CD4-positive, alpha-beta T cell (primary cell): ENCODE results near the gene NGDN. TPM values are rescaled to one million over a fixed set of nuclear protein-coding genes. Genes with fewer than 3 reads are reported as not detected.

Experiments
- ATAC-seq: fragments of 200-7000 bp; cut with Tn5 transposase; one replicate; pipeline ENCODE4 v1.10.0; 2022; ENCODE audit warnings: mild to moderate bottlenecking; ENCODE audit not compliant: poor library complexity
- CTCF ChIA-PET: fragments of 350-600 bp; sonication (Branson Sonifier 250); formaldehyde crosslinking; loops from one replicate; lab custom pipeline; 2021; ENCODE audit warnings: antibody characterized with exemption, inconsistent platforms; lab: Charles Lee
- POLR2A ChIA-PET: fragments of 350-600 bp; sonication (Branson Sonifier 250); formaldehyde crosslinking; loops from one replicate; lab custom pipeline; 2021; ENCODE audit warnings: antibody characterized with exemption, inconsistent platforms; lab: Charles Lee
- DNase-seq, 14 experiments: peaks; one replicate each; pipeline ENCODE4 v3.0.0-alpha.2; 2013 to 2020; ENCODE audit warnings: mixed read lengths in 2 of 14
- H3K27ac ChIP-seq, 2 donors: one replicate each; pipeline versions ENCODE4 v1.5.1 to v1.7.0; 2013; ENCODE audit warnings: low read length in 2 of 2, low read depth in 1 of 2, mild to moderate bottlenecking in 1 of 2
- H3K27me3 ChIP-seq, 2 experiments: 1 replicate in 1 of 2; 2 replicates in 1 of 2; pipeline versions ENCODE4 v1.6.1 to v1.7.0; 2013; ENCODE audit warnings: low read length in 2 of 2, control low read depth in 1 of 2, mild to moderate bottlenecking in 1 of 2, moderate library complexity in 1 of 2; ENCODE audit not compliant: insufficient read depth in 2 of 2, control insufficient read depth in 1 of 2
- H3K36me3 ChIP-seq: one replicate; pipeline ENCODE4 v1.6.1; 2013; ENCODE audit warnings: low read length, control low read depth; ENCODE audit not compliant: insufficient read depth
- H3K4me1 ChIP-seq: one replicate; pipeline ENCODE4 v1.6.1; 2013; ENCODE audit warnings: low read length, control low read depth; ENCODE audit not compliant: insufficient read depth
- H3K4me3 ChIP-seq: one replicate; pipeline ENCODE4 v1.5.1; 2013; ENCODE audit warnings: mild to moderate bottlenecking, low read length, moderate library complexity
- H3K9me3 ChIP-seq, 2 experiments: 1 replicate in 1 of 2; 2 replicates in 1 of 2; pipeline versions ENCODE4 v1.6.1 to v1.7.0; 2013; ENCODE audit warnings: low read length in 2 of 2, mild to moderate bottlenecking in 2 of 2, control low read depth in 1 of 2, moderate library complexity in 1 of 2; ENCODE audit not compliant: control insufficient read depth in 1 of 2, insufficient read depth in 1 of 2
- H3K27ac Mint-ChIP-seq: one replicate; pipeline ENCODE4 v1.8.0; 2020; ENCODE audit warnings: mixed read lengths
- H3K27me3 Mint-ChIP-seq: one replicate; pipeline ENCODE4 v1.8.0; 2021; ENCODE audit warnings: mixed read lengths
- H3K36me3 Mint-ChIP-seq: one replicate; pipeline ENCODE4 v1.8.0; 2021; ENCODE audit warnings: low read depth, mixed read lengths
- H3K4me1 Mint-ChIP-seq: one replicate; pipeline ENCODE4 v1.8.0; 2021; ENCODE audit warnings: low read depth, mixed read lengths
- H3K4me3 Mint-ChIP-seq: one replicate; pipeline ENCODE4 v1.8.0; 2020; ENCODE audit warnings: mild to moderate bottlenecking, mixed read lengths
- H3K9me3 Mint-ChIP-seq: one replicate; pipeline ENCODE4 v1.8.0; 2020; ENCODE audit warnings: mixed read lengths
- intact Hi-C, 2 experiments: fragments of 100-400 bp; cut with DNase I in 1 of 2; cut with micrococcal nuclease in 1 of 2; formaldehyde crosslinking; loops; one replicate each; pipeline versions ENCODE4 v1.15.1 to v1.9.0; 2023 to 2025; cut with DNase I, micrococcal nuclease
- total RNA-seq, 174 experiments: library from RNA in 2 of 174; stranded (reverse) in 2 of 174; gene quantifications; one replicate each; pipeline ENCODE4 v1.2.3 and lab custom pipeline; 2021 to 2026
- TF ChIP-seq, protein P1 (sequence below): fragments of 200-600 bp; IDR thresholded peaks from one replicate; pipeline ENCODE4 v1.8.0; 2022; ENCODE audit warnings: antibody characterized with exemption, mild to moderate bottlenecking

The NGDN gene
- total RNA-seq, 2 experiments from 2014 or later, result 146 to 149 TPM

DNA sequence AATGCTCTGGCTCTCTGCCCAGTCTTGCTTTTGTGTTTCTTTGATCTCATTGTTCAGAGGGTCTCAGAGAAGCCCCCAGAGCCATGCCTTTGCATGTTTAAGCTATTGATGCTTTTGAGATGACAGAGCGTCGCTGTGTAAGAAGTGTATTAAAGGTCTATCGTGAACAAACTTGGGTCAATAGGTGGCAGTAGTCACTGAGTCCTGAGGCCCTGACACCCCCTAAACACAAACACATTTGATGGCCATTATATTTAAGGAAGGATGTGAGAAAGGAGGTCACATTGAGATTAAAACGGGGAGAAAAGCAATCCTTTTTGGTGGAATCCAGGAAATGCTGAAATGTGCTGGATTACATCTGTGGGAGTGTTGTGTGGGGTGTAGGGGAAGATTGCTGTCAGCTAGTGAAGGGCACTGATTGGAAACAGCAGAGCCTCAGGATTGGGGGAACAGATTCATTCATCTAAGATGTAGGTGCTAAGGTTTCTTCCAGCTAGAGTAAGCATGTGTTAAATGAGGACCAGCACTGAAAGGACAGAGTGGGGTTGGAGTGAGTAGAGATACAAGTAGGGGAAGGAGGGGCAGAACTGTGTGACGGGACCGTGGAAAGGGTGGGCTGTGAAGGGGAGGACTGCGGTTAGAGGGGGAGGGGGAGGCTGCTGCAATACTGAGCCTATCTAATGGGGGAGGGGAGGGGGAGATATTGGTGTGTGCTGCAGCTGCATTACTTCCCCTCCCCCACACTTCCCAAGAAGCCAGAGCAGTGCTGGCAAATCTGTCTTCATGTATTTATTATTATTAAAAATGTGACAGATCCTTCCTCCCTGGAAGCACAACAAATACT, 12.7 kb downstream of the NGDN start:
- Mint-ChIP-seq H3K27me3 (no peaks in the 10 kb centered on the region), H3K36me3 (peaks cover 75% of the 10 kb centered on the region), H3K9me3 (no peaks in the 10 kb centered on the region), H3K4me1 (peaks cover 11% of the 10 kb centered on the region), H3K4me3 (no peak overlapping the region), H3K27ac (no peak overlapping the region)
- H3K27me3 ChIP-seq, result no peaks in the 10 kb centered on the region
- H3K4me3 ChIP-seq, result no peak overlapping the region
- no peaks in the 10 kb centered on the region for H3K4me1 ChIP-seq
- H3K27ac ChIP-seq, result no peak overlapping the region
- intact Hi-C loops, result no loop called here
- POLR2A ChIA-PET, result interaction anchor here (0.7 kb wide), 1 partner anchor 78 kb away, joined by 3 read pairs; no protein-coding TSS in a partner anchor
- TF ChIP-seq, protein P1, sequence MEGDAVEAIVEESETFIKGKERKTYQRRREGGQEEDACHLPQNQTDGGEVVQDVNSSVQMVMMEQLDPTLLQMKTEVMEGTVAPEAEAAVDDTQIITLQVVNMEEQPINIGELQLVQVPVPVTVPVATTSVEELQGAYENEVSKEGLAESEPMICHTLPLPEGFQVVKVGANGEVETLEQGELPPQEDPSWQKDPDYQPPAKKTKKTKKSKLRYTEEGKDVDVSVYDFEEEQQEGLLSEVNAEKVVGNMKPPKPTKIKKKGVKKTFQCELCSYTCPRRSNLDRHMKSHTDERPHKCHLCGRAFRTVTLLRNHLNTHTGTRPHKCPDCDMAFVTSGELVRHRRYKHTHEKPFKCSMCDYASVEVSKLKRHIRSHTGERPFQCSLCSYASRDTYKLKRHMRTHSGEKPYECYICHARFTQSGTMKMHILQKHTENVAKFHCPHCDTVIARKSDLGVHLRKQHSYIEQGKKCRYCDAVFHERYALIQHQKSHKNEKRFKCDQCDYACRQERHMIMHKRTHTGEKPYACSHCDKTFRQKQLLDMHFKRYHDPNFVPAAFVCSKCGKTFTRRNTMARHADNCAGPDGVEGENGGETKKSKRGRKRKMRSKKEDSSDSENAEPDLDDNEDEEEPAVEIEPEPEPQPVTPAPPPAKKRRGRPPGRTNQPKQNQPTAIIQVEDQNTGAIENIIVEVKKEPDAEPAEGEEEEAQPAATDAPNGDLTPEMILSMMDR, result no peak
- CTCF ChIA-PET, result interaction anchor here (1.3 kb wide), 1 partner anchor 77 kb away, joined by 3 read pairs; no protein-coding TSS in a partner anchor
- no peak for DNase-seq
- no peaks in the 10 kb centered on the region for H3K9me3 ChIP-seq
- ATAC-seq, result no peak
- peaks cover 60% of the 10 kb centered on the region for H3K36me3 ChIP-seq

DNA sequence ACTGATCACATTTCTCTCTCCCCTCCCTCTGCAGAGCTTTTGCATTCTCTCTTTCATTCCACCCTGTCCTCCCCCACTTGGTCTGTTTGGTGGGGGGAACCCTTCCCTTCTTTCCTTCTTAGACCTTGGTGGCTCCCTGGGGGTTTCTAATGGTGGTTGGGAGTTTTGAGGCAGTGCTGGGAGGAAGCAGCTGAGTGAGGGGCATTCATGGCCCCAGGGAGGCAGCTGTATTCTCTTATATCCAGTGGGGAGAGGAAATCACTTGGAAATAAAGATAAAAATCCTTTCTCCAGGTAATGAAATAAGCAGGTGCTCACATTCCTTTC, 13.3 kb downstream of the NGDN start:
- CTCF ChIA-PET, result interaction anchor here (1.3 to 3.9 kb wide), 2 partner anchors 77 kb away, joined by 3 to 13 read pairs; no protein-coding TSS in a partner anchor
- H3K27me3 ChIP-seq, result no peaks in the 10 kb centered on the region
- no peaks in the 10 kb centered on the region for H3K27me3 Mint-ChIP-seq
- no peak overlapping the region for H3K4me3 ChIP-seq
- DNase-seq, result no peak
- peaks cover 69% of the 10 kb centered on the region for H3K36me3 Mint-ChIP-seq
- no peaks in the 10 kb centered on the region for H3K9me3 Mint-ChIP-seq
- no peak overlapping the region for H3K27ac Mint-ChIP-seq
- TF ChIP-seq, protein P1, result no peak
- no peaks in the 10 kb centered on the region for H3K4me1 ChIP-seq
- no peak overlapping the region for H3K27ac ChIP-seq
- POLR2A ChIA-PET, result interaction anchor here (0.7 kb wide), 1 partner anchor 77 kb away, joined by 3 read pairs; no protein-coding TSS in a partner anchor
- H3K4me1 Mint-ChIP-seq, result peaks cover 8% of the 10 kb centered on the region
- no peak for ATAC-seq
- no peaks in the 10 kb centered on the region for H3K9me3 ChIP-seq
- peaks cover 59% of the 10 kb centered on the region for H3K36me3 ChIP-seq
- H3K4me3 Mint-ChIP-seq, result no peak overlapping the region
- intact Hi-C loops, result no loop called here

DNA sequence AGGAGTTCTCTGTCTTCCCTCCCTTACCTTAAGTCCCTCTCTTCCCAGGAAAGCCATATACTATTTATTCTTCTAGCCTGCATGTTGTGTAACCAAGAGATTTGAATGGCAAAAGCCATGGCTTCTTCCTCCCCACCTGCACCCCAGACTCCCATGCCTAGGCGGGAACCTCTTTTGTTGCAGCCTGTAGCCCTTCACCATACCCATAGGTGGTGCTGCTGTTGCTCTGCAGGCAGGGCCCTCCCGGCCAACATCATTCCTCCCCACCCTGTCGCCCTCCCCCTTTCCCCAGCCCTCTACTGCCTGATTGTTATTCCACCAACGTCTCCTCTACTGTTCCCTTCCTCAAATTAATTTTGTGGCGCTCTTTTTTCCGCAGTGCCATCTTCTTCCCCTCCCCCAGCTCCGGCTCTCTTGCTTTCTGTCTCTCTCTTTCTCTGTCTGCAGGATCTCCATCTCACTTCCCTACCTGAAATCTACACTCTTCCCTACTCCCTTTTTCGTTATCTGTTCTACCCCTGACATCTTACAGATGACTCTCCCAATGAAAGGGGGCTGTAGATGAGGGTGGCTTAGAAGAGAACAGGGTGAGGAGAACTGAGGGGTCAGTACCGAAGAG, 13.8 kb downstream of the NGDN start:
- Histone ChIP-seq H3K36me3 (peaks cover 59% of the 10 kb centered on the region), H3K27ac (no peak overlapping the region), H3K9me3 (no peaks in the 10 kb centered on the region), H3K4me1 (no peaks in the 10 kb centered on the region), H3K4me3 (no peak overlapping the region), H3K27me3 (no peaks in the 10 kb centered on the region)
- Mint-ChIP-seq H3K27ac (no peak overlapping the region), H3K4me3 (no peak overlapping the region), H3K36me3 (peaks cover 64% of the 10 kb centered on the region), H3K4me1 (peaks cover 2% of the 10 kb centered on the region), H3K27me3 (no peaks in the 10 kb centered on the region), H3K9me3 (no peaks in the 10 kb centered on the region)
- ATAC-seq (no peak), DNase-seq (no peak)
- ChIA-PET POLR2A (interaction anchor here (0.7 kb wide), 1 partner anchor 77 kb away, joined by 3 read pairs; no protein-coding TSS in a partner anchor), CTCF (interaction anchor here (3.9 kb wide), 1 partner anchor 76 kb away, joined by 13 read pairs; no protein-coding TSS in a partner anchor)
- TF ChIP-seq, protein P1, result no peak
- intact Hi-C loops, result no loop called here
